ENCODE measurements around the gene SELENOP. TPM values are rescaled to one million over a fixed set of nuclear protein-coding genes. Genes with fewer than 3 reads are reported as not detected.

The SELENOP gene
- polyA plus RNA-seq, 1 donor from 2014 or later: 5.0 TPM

- Histone ChIP-seq H3K79me2 (replicated peaks; ENCODE audit: insufficient read depth, low read length) (no peaks in the 10 kb centered on the region), H3K9me3 (ENCODE audit: low read length) (no peaks in the 10 kb centered on the region), H3K27ac (ENCODE audit: low read length) (no peak overlapping the region), H3K36me3 (ENCODE audit: insufficient read depth, low read length) (no peaks in the 10 kb centered on the region), H3K4me2 (ENCODE audit: low read length) (no peak overlapping the region), H3K27me3 (ENCODE audit: insufficient read depth, low read depth, low read length) (no peaks in the 10 kb centered on the region), H4K20me1 (ENCODE audit: insufficient read depth) (no peaks in the 10 kb centered on the region), H3K4me3 (ENCODE audit: low read length) (no peak overlapping the region), H3K9ac (ENCODE audit: low read length) (no peak overlapping the region), H2AFZ (ENCODE audit: low read depth, low read length) (no peak overlapping the region), H3K9me2 (ENCODE audit: insufficient read depth, low read length) (no peaks in the 10 kb centered on the region), H3F3A (ENCODE audit: insufficient read depth, low read length, poor library complexity, severe bottlenecking) (no peaks in the 10 kb centered on the region)
- TF ChIP-seq EZH2 (IDR thresholded peaks at IDR 0.05; ENCODE audit: borderline replicate concordance, insufficient read depth, low read length, poor library complexity, severe bottlenecking): no peak
- no peak for TF ChIP-seq TAF1 (IDR thresholded peaks at IDR 0.05; ENCODE audit: low read depth)
- no peak for TF ChIP-seq POLR2AphosphoS5 (IDR thresholded peaks at IDR 0.05)
- TF ChIP-seq REST (IDR thresholded peaks at IDR 0.05; ENCODE audit: borderline replicate concordance): no peak
- no peak for TF ChIP-seq EP300 (conservative IDR thresholded peaks at IDR 0.05; ENCODE audit: poor library complexity, severe bottlenecking)
- TF ChIP-seq RAD21 (conservative IDR thresholded peaks at IDR 0.05): no peak
- no peak for TF ChIP-seq MXI1 (conservative IDR thresholded peaks at IDR 0.05; ENCODE audit: poor library complexity, severe bottlenecking)
- no peak for TF ChIP-seq SMC3 (conservative IDR thresholded peaks at IDR 0.05; ENCODE audit: poor library complexity)
- no peak for TF ChIP-seq CTCF (IDR thresholded peaks at IDR 0.05; ENCODE audit: poor library complexity, severe bottlenecking)
Observed at GRCh38 chr5:42787073-42787472, 24.6 kb downstream of the SELENOP start.

- Histone ChIP-seq H4K20me1 (ENCODE audit: insufficient read depth) (no peaks in the 10 kb centered on the region), H2AFZ (ENCODE audit: low read depth, low read length) (no peak overlapping the region), H3F3A (ENCODE audit: insufficient read depth, low read length, poor library complexity, severe bottlenecking) (no peaks in the 10 kb centered on the region), H3K9me3 (ENCODE audit: low read length) (no peaks in the 10 kb centered on the region), H3K9me2 (ENCODE audit: insufficient read depth, low read length) (no peaks in the 10 kb centered on the region), H3K36me3 (ENCODE audit: insufficient read depth, low read length) (no peaks in the 10 kb centered on the region), H3K27ac (ENCODE audit: low read length) (no peak overlapping the region), H3K4me2 (ENCODE audit: low read length) (no peak overlapping the region), H3K79me2 (replicated peaks; ENCODE audit: insufficient read depth, low read length) (no peaks in the 10 kb centered on the region), H3K9ac (ENCODE audit: low read length) (no peak overlapping the region), H3K4me3 (ENCODE audit: low read length) (no peak overlapping the region), H3K27me3 (ENCODE audit: insufficient read depth, low read depth, low read length) (no peaks in the 10 kb centered on the region)
- no peak for TF ChIP-seq SMC3 (conservative IDR thresholded peaks at IDR 0.05; ENCODE audit: poor library complexity)
Observed at GRCh38 chr5:42785756-42786155, 25.9 kb downstream of the SELENOP start.

- H3K27me3 ChIP-seq (ENCODE audit: insufficient read depth, low read depth, low read length): no peaks in the 10 kb centered on the region
- H3K9me3 ChIP-seq (ENCODE audit: low read length): no peaks in the 10 kb centered on the region
- no peak overlapping the region for H3K27ac ChIP-seq (ENCODE audit: low read length)
- no peak overlapping the region for H3K9ac ChIP-seq (ENCODE audit: low read length)
- TF ChIP-seq SMC3 (conservative IDR thresholded peaks at IDR 0.05; ENCODE audit: poor library complexity): no peak
- TF ChIP-seq RAD21 (conservative IDR thresholded peaks at IDR 0.05): no peak
- TF ChIP-seq EP300 (conservative IDR thresholded peaks at IDR 0.05; ENCODE audit: poor library complexity, severe bottlenecking): no peak
- no peak for TF ChIP-seq CTCF (IDR thresholded peaks at IDR 0.05; ENCODE audit: poor library complexity, severe bottlenecking)
- no peak for TF ChIP-seq POLR2AphosphoS5 (IDR thresholded peaks at IDR 0.05)
- no peak for TF ChIP-seq EZH2 (IDR thresholded peaks at IDR 0.05; ENCODE audit: borderline replicate concordance, insufficient read depth, low read length, poor library complexity, severe bottlenecking)
- TF ChIP-seq TAF1 (IDR thresholded peaks at IDR 0.05; ENCODE audit: low read depth): no peak
- TF ChIP-seq REST (IDR thresholded peaks at IDR 0.05; ENCODE audit: borderline replicate concordance): no peak
- no peak for TF ChIP-seq MXI1 (conservative IDR thresholded peaks at IDR 0.05; ENCODE audit: poor library complexity, severe bottlenecking)
- H3K9me2 ChIP-seq (ENCODE audit: insufficient read depth, low read length): no peaks in the 10 kb centered on the region
- H2AFZ ChIP-seq (ENCODE audit: low read depth, low read length): no peak overlapping the region
- H3K36me3 ChIP-seq (ENCODE audit: insufficient read depth, low read length): no peaks in the 10 kb centered on the region
- no peak overlapping the region for H3K4me2 ChIP-seq (ENCODE audit: low read length)
- no peaks in the 10 kb centered on the region for H3K79me2 ChIP-seq (replicated peaks; ENCODE audit: insufficient read depth, low read length)
- no peaks in the 10 kb centered on the region for H3F3A ChIP-seq (ENCODE audit: insufficient read depth, low read length, poor library complexity, severe bottlenecking)
- H4K20me1 ChIP-seq (ENCODE audit: insufficient read depth): no peaks in the 10 kb centered on the region
- no peak overlapping the region for H3K4me3 ChIP-seq (ENCODE audit: low read length)
Observed at GRCh38 chr5:42784132-42784531, 27.6 kb downstream of the SELENOP start.

Data from neural cell (in vitro differentiated cells).